ENCODE measurements around the gene MTHFD1L.

DNA sequence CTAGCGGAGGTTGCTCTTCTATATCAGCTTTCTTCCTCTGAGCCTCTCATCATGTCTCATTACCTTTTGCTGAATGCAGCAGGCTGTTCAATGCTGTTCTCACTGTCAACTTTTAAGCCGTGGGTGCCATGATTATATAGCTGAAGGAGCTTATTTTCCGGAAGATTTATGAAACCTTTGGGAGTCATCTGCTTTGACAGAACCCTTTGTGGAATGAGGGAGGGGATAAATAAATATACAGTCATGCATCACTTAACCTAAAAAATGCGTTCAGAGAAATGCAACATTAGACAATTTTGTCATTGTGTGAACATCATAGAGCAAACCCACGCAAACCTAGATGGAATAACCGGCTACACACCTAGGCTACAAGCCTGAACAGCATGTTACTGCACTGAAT is 272.0 kb downstream of the MTHFD1L start:
- TF ChIP-seq, protein P1, sequence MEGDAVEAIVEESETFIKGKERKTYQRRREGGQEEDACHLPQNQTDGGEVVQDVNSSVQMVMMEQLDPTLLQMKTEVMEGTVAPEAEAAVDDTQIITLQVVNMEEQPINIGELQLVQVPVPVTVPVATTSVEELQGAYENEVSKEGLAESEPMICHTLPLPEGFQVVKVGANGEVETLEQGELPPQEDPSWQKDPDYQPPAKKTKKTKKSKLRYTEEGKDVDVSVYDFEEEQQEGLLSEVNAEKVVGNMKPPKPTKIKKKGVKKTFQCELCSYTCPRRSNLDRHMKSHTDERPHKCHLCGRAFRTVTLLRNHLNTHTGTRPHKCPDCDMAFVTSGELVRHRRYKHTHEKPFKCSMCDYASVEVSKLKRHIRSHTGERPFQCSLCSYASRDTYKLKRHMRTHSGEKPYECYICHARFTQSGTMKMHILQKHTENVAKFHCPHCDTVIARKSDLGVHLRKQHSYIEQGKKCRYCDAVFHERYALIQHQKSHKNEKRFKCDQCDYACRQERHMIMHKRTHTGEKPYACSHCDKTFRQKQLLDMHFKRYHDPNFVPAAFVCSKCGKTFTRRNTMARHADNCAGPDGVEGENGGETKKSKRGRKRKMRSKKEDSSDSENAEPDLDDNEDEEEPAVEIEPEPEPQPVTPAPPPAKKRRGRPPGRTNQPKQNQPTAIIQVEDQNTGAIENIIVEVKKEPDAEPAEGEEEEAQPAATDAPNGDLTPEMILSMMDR (IDR thresholded peaks at IDR 0.05): no peak
- no peak for TF ChIP-seq POLR2AphosphoS5 (IDR thresholded peaks at IDR 0.05)
- no peak for TF ChIP-seq POLR2A (IDR thresholded peaks at IDR 0.05)
